Activated naive CD4-positive, alpha-beta T cell treated with anti-CD3 and anti-CD28 coated beads for 36 hours (primary cell): ENCODE data around the gene UNC79. TPM values are rescaled to one million over a fixed set of nuclear protein-coding genes. Genes with fewer than 3 reads are reported as not detected.

Experiments
- CTCF ChIA-PET: fragments of 350-600 bp; sonication (Branson Sonifier 250); formaldehyde crosslinking; loops from one replicate; lab custom pipeline; 2021; ENCODE audit warnings: antibody characterized with exemption; lab: Charles Lee
- DNase-seq: peaks from one replicate; pipeline ENCODE4 v3.0.0-alpha.2; 2020
- H3K27ac Mint-ChIP-seq: one replicate; pipeline ENCODE4 v1.8.0; 2021; ENCODE audit warnings: mild to moderate bottlenecking, mixed read lengths
- H3K27me3 Mint-ChIP-seq: one replicate; pipeline ENCODE4 v1.8.0; 2021; ENCODE audit warnings: low read depth, mixed read lengths
- H3K36me3 Mint-ChIP-seq: one replicate; pipeline ENCODE4 v1.8.0; 2021; ENCODE audit warnings: low read depth, mixed read lengths
- H3K4me1 Mint-ChIP-seq: one replicate; pipeline ENCODE4 v1.8.0; 2021; ENCODE audit warnings: low read depth, mixed read lengths
- H3K4me3 Mint-ChIP-seq: one replicate; pipeline ENCODE4 v1.8.0; 2021; ENCODE audit warnings: mild to moderate bottlenecking, moderate library complexity, mixed read lengths
- H3K9me3 Mint-ChIP-seq: one replicate; pipeline ENCODE4 v1.8.0; 2021; ENCODE audit warnings: mixed read lengths
- intact Hi-C: fragments of 100-400 bp; cut with micrococcal nuclease; formaldehyde crosslinking; loops from one replicate; pipeline ENCODE4 v1.15.1; 2023
- total RNA-seq, 2 experiments: library from RNA; stranded (reverse); gene quantifications; one replicate each; pipeline ENCODE4 v1.2.3, GENCODE V29; 2021

UNC79 gene
- total RNA-seq, 2 experiments from 2014 or later, result 0.02 to 0.07 TPM

DNA sequence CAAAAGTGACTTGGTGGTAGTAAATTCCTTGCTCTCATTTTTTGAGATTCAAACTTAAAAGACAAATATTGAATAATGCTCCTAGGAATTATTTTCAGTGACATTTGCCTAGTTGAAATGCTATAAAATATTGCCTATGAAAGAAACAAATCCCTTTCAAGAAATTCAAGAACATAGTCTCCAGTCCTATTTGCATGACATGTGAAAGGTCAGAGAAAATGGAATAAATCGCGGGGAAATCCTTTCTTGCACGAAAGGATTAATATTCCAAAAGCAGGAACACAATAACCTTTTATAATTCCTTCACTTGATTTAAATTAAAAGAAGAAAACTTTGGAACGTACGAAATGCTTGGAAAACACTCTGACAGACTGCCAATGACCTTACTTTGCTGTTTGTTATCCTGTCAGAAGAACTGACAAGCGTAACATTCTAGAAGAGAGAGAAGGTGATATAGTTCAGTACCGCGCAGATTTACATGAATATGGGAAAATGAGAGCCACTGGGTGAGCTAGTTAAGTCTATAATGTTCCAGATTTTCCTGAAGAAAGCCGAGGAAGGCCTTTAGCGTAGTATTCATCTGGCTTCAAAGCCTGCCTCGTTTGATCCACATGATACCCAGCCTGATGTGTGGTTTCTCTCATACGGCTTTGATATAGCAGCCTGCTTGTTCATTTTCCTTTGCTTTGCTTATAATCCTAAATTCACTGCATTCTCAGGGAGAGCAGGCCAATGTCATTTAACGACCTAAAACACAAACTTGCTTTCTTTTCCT, 254.6 kb downstream of the UNC79 start:
- intact Hi-C loops, result no loop called here
- H3K36me3 Mint-ChIP-seq, result no peaks in the 10 kb centered on the region
- H3K4me1 Mint-ChIP-seq, result no peaks in the 10 kb centered on the region
- CTCF ChIA-PET, result interaction anchor here (0.5 kb wide), 1 partner anchor 22 kb away, joined by 3 read pairs; no protein-coding TSS in a partner anchor
- H3K27me3 Mint-ChIP-seq, result peaks cover 26% of the 10 kb centered on the region
- H3K9me3 Mint-ChIP-seq, result no peaks in the 10 kb centered on the region
- H3K4me3 Mint-ChIP-seq, result no peak overlapping the region
- DNase-seq, result no peak
- H3K27ac Mint-ChIP-seq, result no peak overlapping the region

GRCh38 chr14:93686268-93686667, 255.5 kb downstream of the UNC79 start:
- Mint-ChIP-seq H3K9me3 (no peaks in the 10 kb centered on the region), H3K36me3 (no peaks in the 10 kb centered on the region), H3K4me1 (no peaks in the 10 kb centered on the region), H3K4me3 (no peak overlapping the region), H3K27ac (no peak overlapping the region), H3K27me3 (peaks cover 30% of the 10 kb centered on the region)
- no peak for DNase-seq
- CTCF ChIA-PET, result no interaction called here
- intact Hi-C loops, result no loop called here

DNA sequence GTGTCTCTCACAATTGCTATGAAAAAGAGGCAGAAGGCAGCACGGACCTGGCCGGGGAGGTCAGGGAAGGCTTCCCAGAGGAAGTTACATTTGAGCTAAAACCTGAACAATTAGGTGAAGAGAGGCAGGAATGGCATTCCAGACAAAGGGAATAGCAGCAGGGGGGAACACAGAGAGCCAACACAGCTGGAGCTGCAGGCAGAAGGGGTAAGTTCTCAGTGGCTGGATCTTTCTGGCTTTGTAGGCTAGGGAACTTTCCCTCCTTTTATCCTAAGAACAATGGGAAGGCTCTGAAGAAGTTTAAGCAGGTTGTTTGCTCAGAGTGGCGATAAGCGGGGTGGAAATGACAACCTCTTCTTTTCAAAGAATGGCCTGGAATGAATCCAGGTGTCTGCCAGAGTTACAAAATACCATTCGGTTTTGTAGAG, 257.5 kb downstream of the UNC79 start:
- Mint-ChIP-seq H3K4me3 (no peak overlapping the region), H3K4me1 (no peaks in the 10 kb centered on the region), H3K9me3 (no peaks in the 10 kb centered on the region), H3K27me3 (peaks cover 31% of the 10 kb centered on the region), H3K36me3 (no peaks in the 10 kb centered on the region), H3K27ac (no peak overlapping the region)
- DNase-seq, result no peak
- intact Hi-C loops, result no loop called here
- CTCF ChIA-PET, result interaction anchor here (0.9 kb wide), 1 partner anchor 34 kb away, joined by 3 read pairs; no protein-coding TSS in a partner anchor

GRCh38 chr14:93688820-93689219, 258.1 kb downstream of the UNC79 start:
- Mint-ChIP-seq H3K36me3 (no peaks in the 10 kb centered on the region), H3K4me3 (no peak overlapping the region), H3K27me3 (peaks cover 31% of the 10 kb centered on the region), H3K27ac (no peak overlapping the region), H3K9me3 (no peaks in the 10 kb centered on the region), H3K4me1 (no peaks in the 10 kb centered on the region)
- intact Hi-C loops, result no loop called here
- no peak for DNase-seq
- CTCF ChIA-PET, result no interaction called here

DNA sequence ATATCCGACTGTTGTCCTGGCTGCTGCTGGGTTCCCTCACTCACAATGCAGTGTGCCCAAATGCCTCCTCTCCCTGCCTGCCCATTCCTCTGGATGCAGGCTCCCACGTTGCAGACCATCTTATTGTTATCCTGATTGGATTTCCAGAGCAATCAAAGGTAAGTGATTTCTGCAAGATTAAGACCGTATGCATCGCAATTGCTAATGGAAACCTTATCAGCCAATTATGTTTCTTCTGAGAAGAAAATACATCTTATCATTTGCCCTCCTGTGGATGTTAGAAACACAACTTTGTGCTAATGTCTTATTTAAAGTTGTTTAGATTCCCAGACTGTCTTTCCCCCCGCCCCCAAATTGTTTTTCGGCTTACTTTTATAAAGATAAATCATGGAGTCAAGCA, 259.4 kb downstream of the UNC79 start:
- no peaks in the 10 kb centered on the region for H3K36me3 Mint-ChIP-seq
- no peak overlapping the region for H3K27ac Mint-ChIP-seq
- H3K4me1 Mint-ChIP-seq, result no peaks in the 10 kb centered on the region
- no peak overlapping the region for H3K4me3 Mint-ChIP-seq
- intact Hi-C loops, result no loop called here
- H3K9me3 Mint-ChIP-seq, result no peaks in the 10 kb centered on the region
- CTCF ChIA-PET, result no interaction called here
- H3K27me3 Mint-ChIP-seq, result peaks cover 27% of the 10 kb centered on the region
- no peak for DNase-seq

DNA sequence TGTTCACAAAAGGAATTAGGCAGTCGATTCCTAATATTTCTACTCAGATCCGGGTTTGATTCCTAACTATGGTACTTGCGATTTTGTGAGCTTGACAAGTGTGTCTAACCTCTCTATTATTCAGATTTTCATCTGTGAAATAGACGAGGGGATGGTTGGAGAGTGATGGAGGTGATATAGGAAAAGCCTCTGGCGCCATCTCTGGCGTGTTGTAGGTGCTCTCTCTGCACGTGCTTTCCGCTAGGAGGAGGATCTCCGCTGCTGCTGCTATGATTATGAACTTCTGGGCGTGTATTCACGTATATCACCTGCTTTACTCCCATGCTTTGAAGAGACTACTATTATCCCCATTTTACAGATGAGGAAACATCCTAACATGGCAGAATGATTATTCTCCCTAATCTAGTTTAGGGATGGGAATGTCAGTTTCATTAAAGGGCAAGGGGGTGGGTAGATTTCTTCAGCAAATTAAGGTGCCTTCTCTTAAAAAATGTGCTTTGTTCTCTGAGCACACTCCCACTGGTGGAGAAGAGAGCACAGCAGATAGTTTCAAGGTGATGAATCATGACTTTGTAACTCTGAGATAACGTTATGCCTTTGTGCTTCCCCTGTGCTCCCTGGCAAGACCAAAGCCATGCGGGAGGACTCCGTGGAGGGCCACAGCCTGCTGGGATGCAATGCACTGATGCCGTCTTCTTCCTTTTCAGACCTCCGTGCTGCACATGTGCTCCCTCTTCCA, 260.5 kb downstream of the UNC79 start:
- intact Hi-C loops, result no loop called here
- no peak for DNase-seq
- Mint-ChIP-seq H3K27ac (no peak overlapping the region), H3K4me1 (no peaks in the 10 kb centered on the region), H3K9me3 (no peaks in the 10 kb centered on the region), H3K27me3 (peaks cover 20% of the 10 kb centered on the region), H3K4me3 (no peak overlapping the region), H3K36me3 (no peaks in the 10 kb centered on the region)
- CTCF ChIA-PET, result no interaction called here

DNA sequence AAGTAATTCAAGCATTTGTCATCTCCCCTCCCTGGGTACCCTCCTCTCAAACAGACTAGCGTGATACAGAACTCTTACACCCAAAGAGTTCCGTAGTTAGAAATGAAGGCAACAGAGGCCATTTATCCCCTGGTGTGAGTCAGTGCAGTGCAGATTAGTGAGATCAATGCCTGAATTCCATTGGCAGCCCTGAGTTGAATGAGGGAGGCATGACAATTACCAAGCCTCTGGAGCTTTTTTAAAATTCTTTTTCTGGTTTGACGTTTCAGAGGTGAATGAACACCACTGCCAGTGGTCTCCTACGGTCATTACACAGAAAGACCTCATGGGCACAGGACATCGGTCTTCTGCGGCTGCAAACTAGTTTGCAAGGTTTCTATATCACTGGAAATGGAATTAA, 263.2 kb downstream of the UNC79 start:
- H3K27me3 Mint-ChIP-seq, result peaks cover 8% of the 10 kb centered on the region
- no peaks in the 10 kb centered on the region for H3K4me1 Mint-ChIP-seq
- CTCF ChIA-PET, result no interaction called here
- peaks cover 2% of the 10 kb centered on the region for H3K9me3 Mint-ChIP-seq
- intact Hi-C loops, result no loop called here
- H3K27ac Mint-ChIP-seq, result no peak overlapping the region
- no peak for DNase-seq
- H3K36me3 Mint-ChIP-seq, result no peaks in the 10 kb centered on the region
- no peak overlapping the region for H3K4me3 Mint-ChIP-seq

DNA sequence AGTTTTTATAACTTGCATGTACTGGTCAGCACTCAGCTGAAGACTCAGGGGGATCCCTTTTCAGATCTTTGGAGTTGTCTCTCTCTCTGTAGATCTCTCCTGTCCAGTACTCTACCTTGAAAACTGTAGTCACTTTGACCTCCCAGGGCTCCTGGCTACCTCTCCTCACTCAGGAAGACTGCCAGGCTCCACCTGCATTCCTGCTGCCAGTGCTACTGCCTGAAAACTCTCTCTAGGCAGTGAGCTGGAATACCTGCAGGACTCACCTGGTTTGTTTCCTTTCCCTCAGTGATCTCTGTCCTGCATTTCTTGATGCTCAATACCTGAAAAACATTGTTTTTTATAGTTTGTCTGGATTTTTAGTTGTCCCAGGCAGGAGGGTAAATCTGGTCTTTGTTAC, 270.2 kb downstream of the UNC79 start:
- DNase-seq, result no peak
- Mint-ChIP-seq H3K27ac (no peak overlapping the region), H3K36me3 (no peaks in the 10 kb centered on the region), H3K4me3 (no peak overlapping the region), H3K4me1 (no peaks in the 10 kb centered on the region), H3K9me3 (peaks cover 11% of the 10 kb centered on the region), H3K27me3 (peaks cover 16% of the 10 kb centered on the region)
- CTCF ChIA-PET, result no interaction called here
- intact Hi-C loops, result no loop called here

GRCh38 chr14:93701562-93701961, 270.8 kb downstream of the UNC79 start:
- no peaks in the 10 kb centered on the region for H3K4me1 Mint-ChIP-seq
- intact Hi-C loops, result no loop called here
- H3K27ac Mint-ChIP-seq, result no peak overlapping the region

GRCh38 chr14:93702946-93703345, 272.2 kb downstream of the UNC79 start:
- H3K27me3 Mint-ChIP-seq, result peaks cover 16% of the 10 kb centered on the region
- H3K36me3 Mint-ChIP-seq, result no peaks in the 10 kb centered on the region
- no peak overlapping the region for H3K4me3 Mint-ChIP-seq
- H3K4me1 Mint-ChIP-seq, result no peaks in the 10 kb centered on the region
- CTCF ChIA-PET, result no interaction called here
- intact Hi-C loops, result no loop called here
- H3K27ac Mint-ChIP-seq, result no peak overlapping the region
- peaks cover 11% of the 10 kb centered on the region for H3K9me3 Mint-ChIP-seq
- DNase-seq, result no peak

More at GRCh38 chr14:93701562-93701961, 270.8 kb downstream of the UNC79 start:
- CTCF ChIA-PET, result no interaction called here
- DNase-seq, result no peak
- Mint-ChIP-seq H3K4me3 (no peak overlapping the region), H3K27me3 (peaks cover 16% of the 10 kb centered on the region), H3K9me3 (peaks cover 11% of the 10 kb centered on the region), H3K36me3 (no peaks in the 10 kb centered on the region)

GRCh38 chr14:93703941-93704340, 273.2 kb downstream of the UNC79 start:
- peaks cover 8% of the 10 kb centered on the region for H3K9me3 Mint-ChIP-seq
- H3K4me1 Mint-ChIP-seq, result no peaks in the 10 kb centered on the region
- H3K4me3 Mint-ChIP-seq, result no peak overlapping the region
- no peak for DNase-seq
- peaks cover 16% of the 10 kb centered on the region for H3K27me3 Mint-ChIP-seq
- no peak overlapping the region for H3K27ac Mint-ChIP-seq
- no peaks in the 10 kb centered on the region for H3K36me3 Mint-ChIP-seq
- CTCF ChIA-PET, result no interaction called here
- intact Hi-C loops, result no loop called here

DNA sequence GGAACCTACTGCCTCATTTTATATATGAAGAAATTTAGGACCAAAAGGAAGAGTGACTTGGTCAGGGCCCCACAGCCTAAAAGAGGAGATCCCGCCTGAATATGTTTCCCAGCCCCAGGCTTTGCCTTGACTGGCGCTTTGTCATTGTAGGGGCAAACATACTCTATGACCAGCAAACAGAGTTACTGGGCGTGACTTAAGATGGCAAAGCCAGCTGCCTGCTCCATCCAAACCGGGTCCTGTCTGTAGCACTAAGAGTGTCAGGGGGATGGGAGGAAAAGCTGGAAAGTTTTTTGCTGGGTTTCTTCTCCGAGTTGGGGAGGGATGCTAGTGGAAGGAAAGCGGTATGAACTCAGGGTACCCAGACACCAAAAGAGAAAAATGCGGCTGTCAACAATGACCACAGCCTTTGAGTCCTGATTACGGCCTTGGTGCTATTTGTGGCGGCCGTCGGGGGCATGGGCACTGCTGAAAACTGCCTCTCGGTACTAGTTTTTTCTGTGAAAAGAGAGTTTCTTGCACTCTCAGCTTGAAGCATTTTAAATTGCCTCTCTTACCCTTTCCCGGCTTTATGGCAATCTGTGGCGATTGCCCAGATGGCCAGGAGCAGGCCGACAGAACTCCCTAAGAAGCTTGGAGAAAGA, 274.9 kb downstream of the UNC79 start:
- Mint-ChIP-seq H3K36me3 (no peaks in the 10 kb centered on the region), H3K27me3 (peaks cover 16% of the 10 kb centered on the region), H3K9me3 (peaks cover 2% of the 10 kb centered on the region), H3K4me1 (no peaks in the 10 kb centered on the region), H3K4me3 (no peak overlapping the region), H3K27ac (no peak overlapping the region)
- no peak for DNase-seq
- CTCF ChIA-PET, result interaction anchor here (0.6 kb wide), 1 partner anchor 11 kb away, joined by 3 read pairs; no protein-coding TSS in a partner anchor
- intact Hi-C loops, result no loop called here
